Activated CD4-positive, alpha-beta T cell treated with anti-CD3 and anti-CD28 coated beads, Interleukin-2, amount 10 ng/mL, durations not matched to agents 7 days and 5 days (primary cell): ENCODE data around the gene PREX1. TPM values are rescaled to one million over a fixed set of nuclear protein-coding genes. Genes with fewer than 3 reads are reported as not detected.
"Not testable (repeated sequence)": the region's sequence is repeated elsewhere in the genome, so short reads cannot be mapped to it uniquely, and the experiment has no call there.

Experiments
- CTCF ChIA-PET: fragments of 350-600 bp; sonication (Branson Sonifier 250); formaldehyde crosslinking; loops from one replicate; lab custom pipeline; 2021; ENCODE audit warnings: antibody characterized with exemption; lab: Charles Lee
- POLR2A ChIA-PET: fragments of 350-600 bp; sonication (Branson Sonifier 250); formaldehyde crosslinking; loops from one replicate; lab custom pipeline; 2021; ENCODE audit warnings: antibody characterized with exemption; lab: Charles Lee
- DNase-seq: peaks from one replicate; pipeline ENCODE4 v3.0.0-alpha.2; 2020
- H3K27ac Mint-ChIP-seq: one replicate; pipeline ENCODE4 v1.8.0; 2021; ENCODE audit warnings: mild to moderate bottlenecking, moderate library complexity, mixed read lengths
- H3K27me3 Mint-ChIP-seq: one replicate; pipeline ENCODE4 v1.8.0; 2021; ENCODE audit warnings: mixed read lengths
- H3K36me3 Mint-ChIP-seq: one replicate; pipeline ENCODE4 v1.8.0; 2021; ENCODE audit warnings: low read depth, mixed read lengths
- H3K4me1 Mint-ChIP-seq: one replicate; pipeline ENCODE4 v1.8.0; 2021; ENCODE audit warnings: mixed read lengths
- H3K4me3 Mint-ChIP-seq: one replicate; pipeline ENCODE4 v1.8.0; 2021; ENCODE audit warnings: mild to moderate bottlenecking, moderate library complexity, mixed read lengths
- H3K9me3 Mint-ChIP-seq: one replicate; pipeline ENCODE4 v1.8.0; 2021; ENCODE audit warnings: mixed read lengths
- total RNA-seq, 2 experiments: library from RNA; stranded (reverse); gene quantifications; one replicate each; pipeline ENCODE4 v1.2.3, GENCODE V29; 2021

The PREX1 gene
- total RNA-seq, 2 experiments from 2014 or later, result 81.0 to 86.1 TPM

DNA sequence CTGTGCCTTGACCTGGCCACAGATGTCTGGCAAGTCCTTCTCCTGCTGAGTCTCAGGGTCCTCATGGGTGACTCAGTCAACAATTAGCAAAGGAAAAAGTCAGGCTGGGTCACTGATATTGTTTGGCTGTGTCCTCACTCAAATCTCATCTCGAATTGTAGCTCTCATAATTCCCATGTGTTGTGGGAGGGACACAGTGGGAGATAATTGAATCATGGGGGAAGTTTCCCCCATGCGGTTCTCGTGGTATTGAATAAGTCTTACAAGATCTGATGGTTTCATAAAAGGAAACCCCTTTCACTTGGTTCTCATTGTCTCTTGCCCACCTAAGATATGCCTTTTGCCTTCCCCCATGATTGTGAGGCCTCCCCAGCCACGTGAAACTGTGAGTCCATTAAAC is 45.7 kb downstream of the PREX1 start:
- Mint-ChIP-seq H3K4me3 (no peak overlapping the region), H3K27me3 (no peaks in the 10 kb centered on the region), H3K4me1 (peaks cover 22% of the 10 kb centered on the region), H3K27ac (no peak overlapping the region), H3K9me3 (no peaks in the 10 kb centered on the region), H3K36me3 (peaks cover 46% of the 10 kb centered on the region)
- ChIA-PET POLR2A (no interaction called here), CTCF (interaction anchor here (1.4 kb wide), 1 partner anchor 125 kb away, joined by 4 read pairs; no protein-coding TSS in a partner anchor)
- DNase-seq, result no peak

DNA sequence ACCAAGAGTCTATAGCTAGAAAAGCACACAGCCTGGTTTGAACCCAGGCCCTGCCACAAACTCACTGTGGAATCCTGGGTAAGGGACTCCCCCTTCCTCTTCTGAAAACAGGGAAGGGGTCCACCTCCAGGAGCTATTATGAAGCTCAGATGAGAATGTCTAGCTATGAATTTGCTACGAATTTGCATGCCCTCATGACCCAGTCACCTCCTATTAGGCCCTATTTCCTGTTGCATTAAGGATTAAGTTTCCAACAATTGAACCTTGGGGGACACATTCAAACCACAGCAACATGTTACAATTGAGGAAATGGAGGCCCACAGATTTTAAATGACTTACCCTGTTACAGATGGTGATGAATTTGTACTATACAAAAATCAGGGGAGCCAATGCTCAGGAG is 46.2 kb downstream of the PREX1 start:
- no peak overlapping the region for H3K4me3 Mint-ChIP-seq
- peaks cover 48% of the 10 kb centered on the region for H3K36me3 Mint-ChIP-seq
- no peak for DNase-seq
- CTCF ChIA-PET, result interaction anchor here (1.4 to 1.7 kb wide), 2 partner anchors 7 to 124 kb away, joined by 3 to 4 read pairs; no protein-coding TSS in a partner anchor
- POLR2A ChIA-PET, result no interaction called here
- peaks cover 20% of the 10 kb centered on the region for H3K4me1 Mint-ChIP-seq
- no peaks in the 10 kb centered on the region for H3K9me3 Mint-ChIP-seq
- H3K27ac Mint-ChIP-seq, result no peak overlapping the region
- H3K27me3 Mint-ChIP-seq, result no peaks in the 10 kb centered on the region

DNA sequence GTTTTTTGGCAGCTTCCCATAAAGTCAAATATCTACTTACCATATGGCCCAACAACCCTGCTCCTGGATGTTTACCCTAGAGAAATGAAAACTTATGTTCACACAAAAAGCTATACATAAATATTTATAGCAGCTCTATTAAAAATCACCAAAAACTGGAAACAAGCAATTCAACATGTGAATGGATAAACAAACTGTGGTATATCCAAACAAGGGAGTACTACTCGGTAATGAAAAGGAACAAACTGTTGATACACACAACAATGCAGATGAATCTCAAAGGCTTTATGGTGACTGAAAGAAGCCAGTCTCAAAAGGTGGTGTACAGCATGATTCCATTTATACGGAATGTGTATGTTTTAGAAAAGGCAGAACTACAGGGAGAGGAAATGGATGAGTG is 48.4 kb downstream of the PREX1 start:
- H3K9me3 Mint-ChIP-seq, result peaks cover 9% of the 10 kb centered on the region
- peaks cover 31% of the 10 kb centered on the region for H3K4me1 Mint-ChIP-seq
- H3K36me3 Mint-ChIP-seq, result peaks cover 48% of the 10 kb centered on the region
- no peak overlapping the region for H3K4me3 Mint-ChIP-seq
- POLR2A ChIA-PET, result no interaction called here
- H3K27me3 Mint-ChIP-seq, result no peaks in the 10 kb centered on the region
- DNase-seq, result no peak
- CTCF ChIA-PET, result interaction anchor here (0.8 to 1.0 kb wide), 2 partner anchors 8 to 21 kb away, joined by 3 to 5 read pairs; no protein-coding TSS in a partner anchor
- H3K27ac Mint-ChIP-seq, result no peak overlapping the region

DNA sequence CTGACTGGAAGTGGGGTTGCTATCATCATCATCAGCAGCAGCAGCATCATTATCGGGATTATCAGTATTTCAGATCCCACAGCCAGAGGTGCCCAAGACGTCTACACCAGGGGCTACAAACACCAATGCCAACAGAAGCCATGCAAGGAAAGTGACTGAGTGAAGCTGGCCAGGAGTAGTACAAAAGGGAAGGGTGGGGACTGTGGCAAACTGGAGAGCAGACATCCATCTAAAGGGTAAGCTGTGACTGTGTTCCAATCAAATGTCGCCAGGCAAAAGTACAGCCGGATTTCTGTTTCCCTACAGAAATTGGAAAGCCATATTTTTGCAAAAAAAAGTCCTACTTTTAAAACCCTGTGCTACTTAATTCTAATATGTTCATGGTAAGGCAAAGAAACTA is 50.0 kb downstream of the PREX1 start:
- H3K9me3 Mint-ChIP-seq, result peaks cover 9% of the 10 kb centered on the region
- H3K4me1 Mint-ChIP-seq, result peaks cover 46% of the 10 kb centered on the region
- H3K27ac Mint-ChIP-seq, result no peak overlapping the region
- ChIA-PET CTCF (interaction anchor here (0.8 to 3.0 kb wide), 3 partner anchors 12 to 130 kb away, joined by 3 to 9 read pairs (median 3); no protein-coding TSS in a partner anchor), POLR2A (no interaction called here)
- H3K36me3 Mint-ChIP-seq, result peaks cover 55% of the 10 kb centered on the region
- DNase-seq, result no peak
- no peak overlapping the region for H3K4me3 Mint-ChIP-seq
- no peaks in the 10 kb centered on the region for H3K27me3 Mint-ChIP-seq

DNA sequence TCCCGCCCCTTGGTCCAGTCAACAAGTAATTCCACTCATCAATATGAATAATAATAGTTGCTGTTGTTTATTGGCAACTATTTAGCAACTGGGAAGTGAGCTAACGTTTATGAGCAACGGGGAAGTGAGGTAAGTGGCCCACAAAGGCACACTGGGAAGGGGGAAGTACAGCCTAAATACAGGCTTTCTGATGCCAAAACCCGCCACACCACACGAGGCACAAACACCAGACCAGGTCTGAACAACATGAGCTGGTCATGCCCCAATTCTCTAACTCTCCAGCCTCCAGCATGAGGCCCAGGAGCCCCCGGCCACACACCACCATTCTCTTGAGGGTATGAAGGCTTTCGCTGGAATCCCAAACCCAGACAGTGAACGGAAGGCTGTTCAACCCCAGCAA is 50.8 kb downstream of the PREX1 start:
- Mint-ChIP-seq H3K4me3 (no peak overlapping the region), H3K4me1 (peaks cover 54% of the 10 kb centered on the region), H3K27ac (no peak overlapping the region), H3K36me3 (peaks cover 56% of the 10 kb centered on the region), H3K9me3 (peaks cover 9% of the 10 kb centered on the region), H3K27me3 (no peaks in the 10 kb centered on the region)
- no peak for DNase-seq
- CTCF ChIA-PET, result interaction anchor here (1.5 to 3.0 kb wide), 2 partner anchors 13 to 18 kb away, joined by 3 to 9 read pairs; no protein-coding TSS in a partner anchor
- POLR2A ChIA-PET, result no interaction called here

DNA sequence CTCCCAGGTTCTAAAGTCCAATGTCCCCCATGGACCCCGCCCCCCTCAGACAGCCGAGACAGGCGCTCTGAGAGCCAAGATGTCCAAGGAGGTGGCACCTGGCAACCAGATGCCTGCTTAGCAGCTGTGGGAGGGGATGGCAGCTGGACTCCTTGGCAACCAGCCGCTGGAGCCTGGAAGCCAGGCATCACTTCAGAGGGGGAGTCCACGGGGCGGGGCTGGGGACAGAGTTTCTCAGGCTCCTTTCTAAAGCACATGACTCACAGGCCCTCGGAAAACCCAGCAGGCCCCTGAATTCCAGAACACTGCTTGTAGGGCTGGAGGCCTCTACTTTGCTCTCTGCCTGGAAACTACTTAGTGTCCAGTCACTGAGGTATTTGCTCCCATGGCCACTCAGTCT is 51.5 kb downstream of the PREX1 start:
- CTCF ChIA-PET, result interaction anchor here (3.0 kb wide), 1 partner anchor 13 kb away, joined by 9 read pairs; no protein-coding TSS in a partner anchor
- Mint-ChIP-seq H3K36me3 (peaks cover 51% of the 10 kb centered on the region), H3K27ac (no peak overlapping the region), H3K4me1 (peaks cover 57% of the 10 kb centered on the region), H3K27me3 (no peaks in the 10 kb centered on the region), H3K4me3 (no peak overlapping the region), H3K9me3 (peaks cover 9% of the 10 kb centered on the region)
- POLR2A ChIA-PET, result no interaction called here
- no peak for DNase-seq

DNA sequence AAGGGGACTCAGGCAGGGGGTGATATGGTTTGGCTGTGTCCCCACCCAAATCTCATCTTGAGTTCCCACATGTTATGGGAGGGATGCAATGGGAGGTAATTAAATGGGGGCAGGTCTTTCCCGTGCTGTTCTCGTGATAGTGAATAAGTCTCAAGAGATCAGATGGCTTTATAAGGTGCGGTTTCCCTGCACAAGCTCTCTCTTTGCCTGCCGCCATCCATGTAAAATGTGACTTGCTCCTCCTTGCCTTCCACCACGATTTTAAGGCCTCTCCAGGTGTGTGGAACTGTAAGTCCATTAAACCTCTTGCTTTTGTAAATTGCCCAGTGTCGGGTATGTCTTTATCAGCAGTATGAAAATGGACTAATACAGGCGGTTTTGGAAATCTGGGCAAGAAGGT is 52.3 kb downstream of the PREX1 start:
- Mint-ChIP-seq H3K27ac (peak overlapping the region; percentile 20), H3K36me3 (peaks cover 46% of the 10 kb centered on the region), H3K4me1 (peaks cover 61% of the 10 kb centered on the region)
- POLR2A ChIA-PET, result interaction anchor here (0.5 kb wide), 1 partner anchor 9 kb away, joined by 3 read pairs; no protein-coding TSS in a partner anchor
- DNase-seq, H3K27me3 Mint-ChIP-seq, H3K4me3 Mint-ChIP-seq, H3K9me3 Mint-ChIP-seq: not testable (repeated sequence)
- CTCF ChIA-PET, result interaction anchor here (0.6 to 3.0 kb wide), 3 partner anchors 10 to 130 kb away, joined by 5 to 9 read pairs (median 5); no protein-coding TSS in a partner anchor

DNA sequence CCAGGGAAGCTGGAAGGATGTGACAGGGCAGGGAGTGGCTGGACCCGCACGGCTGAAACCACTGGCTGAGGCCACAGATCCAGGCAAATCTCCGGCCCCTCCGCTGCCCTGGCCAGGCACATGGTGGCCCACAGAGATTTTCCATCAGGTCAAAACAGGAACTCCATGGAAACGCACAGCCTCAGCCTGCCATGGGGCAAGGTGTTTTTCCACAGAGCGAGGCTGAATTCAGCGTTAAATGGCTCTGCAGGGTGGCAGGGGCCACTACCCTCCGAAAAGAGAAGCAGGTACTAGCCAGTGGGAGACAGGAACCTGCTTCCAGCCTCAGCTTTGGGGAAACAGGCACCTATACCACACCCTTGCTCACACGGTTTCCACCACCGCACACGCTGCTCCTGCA is 53.1 kb downstream of the PREX1 start:
- Mint-ChIP-seq H3K4me1 (peaks cover 63% of the 10 kb centered on the region), H3K9me3 (peaks cover 9% of the 10 kb centered on the region), H3K27me3 (no peaks in the 10 kb centered on the region), H3K36me3 (peaks cover 46% of the 10 kb centered on the region), H3K4me3 (no peak overlapping the region), H3K27ac (no peak overlapping the region)
- DNase-seq, result no peak
- CTCF ChIA-PET, result interaction anchor here (1.5 to 1.7 kb wide), 2 partner anchors 9 to 34 kb away, joined by 3 to 5 read pairs; no protein-coding TSS in a partner anchor
- POLR2A ChIA-PET, result no interaction called here

DNA sequence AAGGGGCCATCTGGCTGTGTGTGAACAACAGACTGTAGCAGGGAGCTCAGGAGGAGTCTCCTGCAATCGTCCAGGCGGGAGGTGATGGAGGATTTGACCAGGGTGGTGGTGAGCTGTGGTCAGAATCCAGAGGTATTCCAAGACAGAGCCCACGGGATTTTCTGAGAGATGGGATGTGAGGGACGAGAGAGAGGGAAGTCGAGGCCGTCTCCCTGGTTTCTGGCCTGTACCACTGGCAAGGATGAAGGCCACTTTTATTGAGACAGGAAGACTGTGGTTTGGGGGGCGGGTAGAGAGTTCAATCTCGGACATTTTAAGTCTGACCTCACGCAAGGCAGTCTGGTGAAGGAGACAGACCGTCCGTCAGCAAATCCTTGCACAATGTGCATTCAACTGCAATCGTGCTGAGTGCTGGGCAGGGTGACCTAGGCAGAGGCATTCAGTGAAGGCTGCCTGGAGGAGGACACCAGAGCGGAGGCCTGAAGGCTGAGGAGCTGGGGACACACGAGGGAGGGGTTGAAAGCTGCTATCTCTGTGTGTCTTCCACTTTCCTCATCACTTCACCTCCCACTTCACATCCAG is 53.9 kb downstream of the PREX1 start:
- CTCF ChIA-PET, result interaction anchor here (0.6 to 1.5 kb wide), 3 partner anchors 30 to 131 kb away, joined by 3 read pairs; no protein-coding TSS in a partner anchor
- H3K9me3 Mint-ChIP-seq, result peaks cover 9% of the 10 kb centered on the region
- no peak overlapping the region for H3K4me3 Mint-ChIP-seq
- peak overlapping the region; percentile 57 for H3K27ac Mint-ChIP-seq
- no peak for DNase-seq
- peaks cover 68% of the 10 kb centered on the region for H3K4me1 Mint-ChIP-seq
- peaks cover 48% of the 10 kb centered on the region for H3K36me3 Mint-ChIP-seq
- POLR2A ChIA-PET, result no interaction called here
- H3K27me3 Mint-ChIP-seq, result no peaks in the 10 kb centered on the region

DNA sequence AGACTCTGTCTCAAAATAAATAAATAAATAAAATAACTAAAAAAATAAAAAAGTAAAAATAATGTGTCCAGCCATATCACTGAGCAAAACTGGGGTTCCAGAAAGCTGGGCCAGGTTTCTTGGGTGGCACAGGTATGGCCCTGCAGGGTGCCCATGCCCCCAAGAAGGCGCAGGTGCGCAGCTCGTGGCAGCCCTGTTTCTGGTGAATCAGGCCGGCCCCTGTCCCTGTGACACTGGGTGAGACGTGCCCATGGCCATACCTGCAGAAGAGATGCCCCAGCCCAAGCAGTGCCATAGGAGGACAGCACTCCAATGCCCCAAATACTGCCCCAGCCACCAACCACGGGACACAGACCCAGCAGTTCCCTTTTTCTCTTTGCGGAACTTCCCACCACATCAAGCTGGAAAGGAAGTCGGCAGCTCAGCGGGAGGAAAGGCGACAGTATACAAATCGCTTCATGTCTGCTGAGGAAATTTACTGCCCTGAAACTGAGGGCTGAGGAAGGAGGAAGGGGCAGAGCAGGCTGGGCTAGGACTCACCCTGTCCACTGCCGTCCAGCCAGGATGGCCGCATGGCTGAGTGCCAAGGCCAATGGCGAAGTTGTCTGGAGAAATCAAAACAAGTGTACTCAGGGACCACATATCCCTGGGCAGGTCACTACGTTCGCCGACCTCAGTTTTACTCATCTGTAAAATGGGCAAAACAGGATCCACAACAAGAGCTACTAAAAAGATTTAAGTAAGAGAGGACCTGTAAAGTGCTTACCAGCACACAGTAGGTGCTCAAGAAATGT is 55.4 kb downstream of the PREX1 start:
- H3K36me3 Mint-ChIP-seq, result peaks cover 44% of the 10 kb centered on the region
- H3K27ac Mint-ChIP-seq, result peak overlapping the region; percentile 80
- peaks cover 79% of the 10 kb centered on the region for H3K4me1 Mint-ChIP-seq
- peak; percentile 15 for DNase-seq
- CTCF ChIA-PET, result interaction anchor here (0.8 to 0.9 kb wide), 2 partner anchors 66 to 115 kb away, joined by 3 read pairs; no protein-coding TSS in a partner anchor
- no peak overlapping the region for H3K4me3 Mint-ChIP-seq
- peaks cover 9% of the 10 kb centered on the region for H3K9me3 Mint-ChIP-seq
- POLR2A ChIA-PET, result no interaction called here
- H3K27me3 Mint-ChIP-seq, result no peaks in the 10 kb centered on the region

DNA sequence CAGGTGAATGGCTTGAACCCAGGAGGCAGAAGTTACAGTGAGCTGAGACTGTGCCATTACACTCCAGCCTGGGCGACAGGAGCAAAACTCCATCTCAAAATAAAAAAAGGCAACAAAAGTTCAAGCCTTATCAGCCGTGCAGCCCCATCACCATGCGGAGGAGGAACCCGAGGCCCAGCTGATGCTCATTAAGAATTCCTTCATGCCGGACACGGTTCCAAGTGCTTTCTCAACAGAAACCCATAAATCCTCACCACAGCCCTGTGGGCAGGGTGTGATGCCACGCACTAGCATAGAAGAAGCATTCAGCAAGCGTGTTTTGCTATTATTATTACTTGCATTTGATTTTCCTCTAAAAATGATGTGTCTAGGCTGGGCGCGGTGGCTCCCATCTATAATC is 56.3 kb downstream of the PREX1 start:
- Mint-ChIP-seq H3K4me1 (peaks cover 85% of the 10 kb centered on the region), H3K4me3 (no peak overlapping the region), H3K9me3 (peaks cover 9% of the 10 kb centered on the region), H3K27me3 (no peaks in the 10 kb centered on the region), H3K27ac (peak overlapping the region; percentile 27), H3K36me3 (peaks cover 40% of the 10 kb centered on the region)
- DNase-seq, result no peak
- POLR2A ChIA-PET, result no interaction called here
- CTCF ChIA-PET, result no interaction called here

DNA sequence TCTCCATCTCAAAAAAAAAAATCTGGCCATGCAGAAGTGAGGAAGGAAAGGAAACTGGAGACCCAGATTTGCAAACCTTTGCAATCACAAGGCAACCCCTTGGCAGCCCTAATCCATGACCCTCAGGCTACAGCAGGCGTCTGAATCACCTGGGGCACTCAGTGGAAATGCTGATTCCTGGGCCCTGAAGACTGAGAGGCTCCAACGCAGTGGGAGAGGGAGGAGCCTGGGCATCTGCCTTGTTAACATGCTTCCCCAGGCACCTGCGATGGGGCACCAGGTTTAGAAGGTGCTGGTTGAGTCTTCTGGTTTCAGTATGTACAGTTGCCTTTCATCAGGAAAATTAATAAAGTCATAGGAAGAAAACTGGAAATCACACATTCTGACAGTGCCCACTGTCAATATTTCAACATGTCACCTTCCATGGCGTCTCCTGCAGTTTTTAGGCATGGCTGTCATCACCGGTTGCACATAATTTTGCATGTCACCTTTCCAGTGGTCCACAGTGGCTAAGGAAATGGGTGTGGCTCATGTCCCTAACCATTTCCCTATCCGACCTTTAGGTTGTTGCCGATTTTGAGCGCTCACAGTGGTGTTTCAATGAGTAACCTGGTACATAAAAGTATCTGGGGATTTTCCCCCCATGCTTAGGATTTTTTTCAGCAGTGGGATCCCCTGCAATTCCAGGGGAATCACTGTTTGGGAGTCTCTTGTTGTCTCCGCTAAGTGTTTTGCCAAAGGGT is 56.9 kb downstream of the PREX1 start:
- DNase-seq, result no peak
- peaks cover 44% of the 10 kb centered on the region for H3K36me3 Mint-ChIP-seq
- H3K4me3 Mint-ChIP-seq, result no peak overlapping the region
- ChIA-PET CTCF (no interaction called here), POLR2A (no interaction called here)
- peaks cover 90% of the 10 kb centered on the region for H3K4me1 Mint-ChIP-seq
- H3K27ac Mint-ChIP-seq, result peak overlapping the region; percentile 32
- H3K9me3 Mint-ChIP-seq, result peaks cover 11% of the 10 kb centered on the region
- no peaks in the 10 kb centered on the region for H3K27me3 Mint-ChIP-seq
